Stimulated activated CD4-positive, alpha-beta T cell treated with anti-CD3 and anti-CD28 coated beads, Interleukin-1b, Interleukin-23, amount 100 ng/mL, for 1 hour (primary cell): ENCODE measurements around the gene FNBP1.
"Not testable (repeated sequence)": the region's sequence is repeated elsewhere in the genome, so short reads cannot be mapped to it uniquely, and the experiment has no call there.

ENCODE experiments used
- DNase-seq, 2 donors: peaks; one replicate each; pipeline ENCODE4 v3.0.0-alpha.2; 2020; ENCODE audit warnings: low read depth in 2 of 2

The FNBP1 gene

DNA sequence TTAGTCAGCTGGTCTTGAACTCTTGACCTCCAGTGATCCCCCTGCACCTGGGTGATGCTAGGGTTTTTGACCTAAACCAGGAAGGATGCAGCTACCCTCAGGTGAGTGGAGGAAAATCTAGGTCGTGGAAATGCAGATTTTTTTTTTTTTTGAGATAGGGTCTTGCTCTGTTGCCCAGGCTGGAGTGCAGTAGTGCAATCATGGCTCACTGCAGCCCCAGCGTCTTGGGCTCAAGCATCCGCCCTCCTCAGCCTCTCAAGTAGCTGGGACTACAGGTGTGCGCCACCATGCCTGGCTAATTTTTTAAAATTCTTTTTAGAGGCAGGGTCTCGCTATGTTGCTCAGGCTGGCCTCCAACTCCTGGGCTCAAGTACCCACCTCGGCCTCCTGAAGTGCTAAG lies 51.9 kb downstream of the FNBP1 start:
- DNase-seq = not testable (repeated sequence)

DNA sequence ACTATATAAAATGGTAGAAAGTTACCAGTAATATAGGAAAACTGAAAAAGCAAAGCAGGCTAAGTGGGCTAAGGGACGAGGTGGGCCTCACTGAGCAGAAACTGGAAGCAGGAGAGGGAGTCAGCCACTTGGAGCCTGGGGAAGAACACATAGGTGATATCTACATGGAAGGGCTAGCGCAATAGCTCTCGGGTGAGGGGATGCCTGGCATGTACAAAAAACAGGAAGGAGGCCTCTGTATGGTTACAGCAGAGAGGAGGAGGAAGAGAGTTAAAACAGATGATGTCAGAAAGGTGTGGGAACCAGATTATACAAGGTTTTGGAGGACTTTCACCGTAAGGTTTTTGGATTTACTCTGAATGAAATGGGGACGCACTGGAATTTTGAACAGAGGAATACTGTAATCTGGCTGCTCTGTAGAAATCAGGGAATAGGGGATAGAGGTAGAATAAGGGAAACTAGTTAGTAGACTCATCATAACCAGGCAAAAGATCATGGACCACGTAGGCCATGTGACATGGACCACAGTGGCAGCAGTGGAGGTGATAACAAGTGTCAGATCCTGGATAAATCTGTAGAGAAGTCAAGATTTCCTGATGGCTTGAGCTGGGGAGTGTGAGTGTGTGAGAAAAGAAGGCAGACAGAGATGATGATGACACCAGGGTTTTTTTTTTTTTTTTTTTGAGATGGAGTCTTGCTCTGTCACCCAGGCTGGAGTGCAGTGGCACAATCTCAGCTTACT lies 52.5 kb downstream of the FNBP1 start:
- DNase-seq = no peak

DNA sequence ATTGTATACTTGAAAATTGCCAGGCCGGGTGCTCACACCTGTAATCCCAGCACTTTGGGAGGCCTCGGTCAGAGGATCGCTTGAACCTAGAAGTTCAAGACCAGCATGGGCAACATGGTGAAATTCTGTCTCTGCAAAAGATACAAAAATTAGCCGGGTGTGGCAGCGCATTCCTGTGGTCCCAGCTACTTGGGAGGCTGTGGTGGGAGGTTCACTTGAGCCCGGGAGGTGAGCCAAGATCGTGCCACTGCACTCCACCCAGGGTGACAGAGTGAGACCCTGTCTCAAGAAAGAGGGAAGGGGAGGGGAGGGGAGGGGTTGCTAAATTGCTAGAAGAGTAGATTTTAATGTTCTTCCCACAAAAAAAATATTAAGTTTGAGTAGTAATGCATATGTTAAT lies 53.2 kb downstream of the FNBP1 start:
- DNase-seq = no peak

DNA sequence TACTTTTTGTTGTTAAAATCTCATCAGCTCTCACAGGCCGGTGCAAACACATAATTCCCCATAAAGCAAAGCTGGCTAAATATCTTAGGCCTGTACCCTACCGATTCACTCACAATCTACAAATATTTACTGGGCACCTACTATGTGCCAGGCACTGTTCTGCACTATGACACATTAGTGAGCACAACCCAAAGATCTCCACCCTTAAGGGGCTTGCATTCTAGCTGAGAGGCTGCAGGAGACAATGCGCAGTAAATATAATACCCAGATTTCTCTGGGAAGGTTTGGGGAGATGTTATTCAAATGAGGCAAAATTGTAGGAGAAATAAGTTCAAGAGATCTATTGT lies 53.7 kb downstream of the FNBP1 start:
- DNase-seq = no peak

DNA sequence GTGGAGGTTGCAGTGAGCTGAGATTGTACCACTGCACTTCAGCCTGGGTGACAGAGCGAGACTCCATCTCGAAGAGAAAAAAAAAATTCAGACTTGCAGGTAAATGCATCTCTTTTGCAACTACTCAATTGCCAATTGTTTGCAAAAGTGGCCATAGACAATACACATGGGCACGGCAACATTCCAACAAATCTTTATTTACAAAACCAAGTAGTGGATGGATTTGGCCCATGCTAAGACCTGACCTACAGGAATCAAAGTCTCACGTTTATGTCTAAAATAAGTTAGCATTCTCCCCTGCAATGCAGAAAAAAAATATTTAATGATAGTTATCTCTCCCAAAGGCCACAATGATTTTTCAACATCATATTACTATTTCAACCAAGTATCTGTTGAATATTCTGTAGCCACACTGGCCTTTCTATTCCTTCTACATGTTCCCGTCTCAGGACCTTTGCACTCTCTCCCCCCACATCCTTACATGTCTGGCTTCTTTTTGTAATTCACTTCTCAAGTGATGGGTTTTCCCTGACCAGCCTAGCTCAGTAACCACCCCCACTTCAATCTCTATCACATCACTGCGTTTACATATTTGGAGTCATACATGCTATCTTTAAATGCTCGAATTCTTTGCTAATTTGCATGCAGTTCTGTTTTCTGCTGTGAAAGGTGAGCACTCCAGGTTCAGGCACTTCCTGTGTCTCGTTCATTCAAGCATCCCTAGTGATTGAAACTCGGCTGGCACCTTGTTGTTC lies 54.2 kb downstream of the FNBP1 start:
- no peak for DNase-seq

DNA sequence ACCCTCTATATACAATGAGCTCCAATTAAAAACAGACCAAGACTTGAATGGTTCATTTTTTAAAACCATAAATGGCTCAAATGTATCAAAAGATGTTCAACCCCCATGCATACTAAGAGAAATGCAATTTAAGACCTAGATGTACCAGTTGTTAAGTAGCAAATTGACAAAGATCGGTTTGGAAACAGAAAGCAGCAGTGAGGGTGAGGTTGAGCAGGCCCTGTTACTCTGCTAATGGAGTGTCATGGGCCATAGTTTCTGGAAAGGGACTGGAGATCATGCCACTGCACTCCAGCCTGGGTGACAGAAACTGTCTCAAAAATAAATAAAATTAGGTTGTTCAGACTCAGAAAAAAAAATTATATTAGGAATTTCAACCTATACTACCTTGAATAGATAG lies 55.0 kb downstream of the FNBP1 start:
- DNase-seq = no peak

DNA sequence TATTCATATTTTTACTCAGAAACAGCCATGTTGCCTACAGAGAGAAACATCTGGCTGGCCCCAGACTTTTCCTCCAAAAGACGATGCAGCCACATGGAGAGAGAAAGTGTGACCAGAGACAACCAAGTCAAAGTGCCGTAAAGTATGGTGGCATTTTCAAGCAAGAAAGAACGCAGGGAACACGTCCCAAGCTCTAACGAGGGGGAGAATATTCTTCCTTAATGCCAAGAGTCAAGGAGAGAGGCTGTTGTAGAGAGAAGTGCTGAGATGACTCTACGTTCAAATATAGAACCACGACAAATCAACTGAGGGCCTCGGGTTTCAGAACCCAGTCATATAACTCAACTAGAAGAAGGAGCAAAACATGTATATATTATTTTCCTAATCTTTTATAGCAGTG lies 55.9 kb downstream of the FNBP1 start:
- no peak for DNase-seq

DNA sequence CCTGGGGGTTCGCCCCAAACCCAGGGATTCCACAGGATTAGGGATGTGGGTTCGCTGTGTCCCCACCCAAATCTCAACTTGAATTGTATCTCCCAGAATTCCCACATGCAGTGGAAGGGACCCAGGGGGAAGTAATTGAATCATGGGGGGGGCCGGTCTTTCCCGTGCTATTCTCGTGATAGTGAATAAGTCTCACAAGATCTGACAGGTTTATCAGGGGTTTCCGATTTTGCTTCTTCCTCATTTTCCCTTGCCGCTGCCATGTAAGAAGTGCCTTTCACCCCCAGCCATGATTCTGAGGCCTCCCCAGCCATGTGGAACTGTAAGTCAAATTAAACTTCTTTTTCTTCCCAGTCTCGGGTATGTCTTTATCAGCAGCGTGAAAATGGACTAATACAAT lies 58.4 kb downstream of the FNBP1 start:
- DNase-seq = not testable (repeated sequence)

DNA sequence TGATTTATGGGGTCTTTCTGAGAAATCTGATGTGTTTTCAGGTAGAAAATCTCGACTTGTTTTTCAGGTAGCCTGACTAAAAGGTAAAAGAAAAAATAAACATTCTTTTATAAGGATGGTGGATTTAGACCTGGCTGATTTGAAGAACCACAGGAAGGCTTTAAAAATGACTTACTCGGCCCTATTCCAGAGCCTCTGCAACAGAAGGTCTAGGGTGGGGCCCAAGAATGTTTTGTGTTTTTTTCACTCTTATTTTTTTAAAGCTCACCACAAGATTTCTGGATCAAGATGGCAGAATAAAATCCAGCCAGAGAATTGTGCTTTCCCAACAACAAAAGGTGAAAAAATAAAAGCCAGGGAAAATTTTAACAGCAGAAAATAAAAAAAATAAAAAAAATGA lies 59.1 kb downstream of the FNBP1 start:
- DNase-seq = no peak

DNA sequence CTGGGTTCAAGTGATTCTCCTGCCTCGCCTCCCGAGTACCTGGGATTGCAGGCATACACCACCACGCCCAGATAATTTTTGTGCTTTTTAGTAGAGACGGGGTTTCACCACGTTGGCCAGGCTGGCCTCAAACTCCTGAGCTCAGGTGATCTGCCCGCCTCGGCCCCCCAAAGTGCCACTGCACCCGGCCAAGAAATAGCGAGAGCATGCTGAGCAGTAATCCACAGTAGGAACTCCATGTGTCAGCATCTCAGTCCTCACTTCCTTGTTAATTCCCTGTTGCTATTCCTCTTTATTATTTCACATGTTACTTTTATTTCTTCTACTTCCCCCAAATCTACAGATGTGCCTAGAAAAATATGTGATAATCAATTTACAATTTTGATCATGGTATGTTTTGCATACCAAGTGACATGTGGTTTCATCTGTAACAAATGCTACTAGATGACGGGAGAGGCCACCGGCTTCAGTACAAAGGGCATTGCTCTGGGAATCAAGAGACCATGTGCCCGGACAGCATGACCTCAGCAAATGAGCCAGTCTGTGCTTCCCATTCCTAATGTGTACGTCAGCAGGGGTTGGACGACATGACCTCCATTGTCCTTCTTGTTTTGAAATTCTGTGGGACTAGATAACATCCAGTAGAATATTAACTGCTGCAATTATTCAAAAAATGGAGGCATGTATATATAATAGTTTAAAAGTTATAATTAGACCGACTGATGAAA lies 61.6 kb downstream of the FNBP1 start:
- no peak for DNase-seq

DNA sequence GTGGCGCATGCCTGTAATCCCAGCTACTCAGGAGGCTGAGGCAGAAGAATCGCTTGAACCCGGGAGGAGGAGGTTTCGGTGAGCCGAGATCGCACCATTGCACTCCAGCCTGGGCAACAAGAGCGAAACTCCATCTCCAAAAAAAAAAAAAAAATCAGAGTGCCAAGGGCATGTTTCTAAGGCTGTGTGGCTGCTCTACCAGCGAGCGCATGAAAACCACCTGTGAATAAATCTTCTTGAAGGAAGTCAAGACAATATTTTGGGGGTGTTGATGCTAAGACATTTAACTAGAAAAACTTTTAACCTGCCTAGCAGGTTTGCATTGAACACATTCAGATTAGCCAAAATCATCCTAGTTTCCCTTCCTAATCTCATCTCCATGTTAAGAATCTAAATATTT lies 62.8 kb downstream of the FNBP1 start:
- not testable (repeated sequence) for DNase-seq

DNA sequence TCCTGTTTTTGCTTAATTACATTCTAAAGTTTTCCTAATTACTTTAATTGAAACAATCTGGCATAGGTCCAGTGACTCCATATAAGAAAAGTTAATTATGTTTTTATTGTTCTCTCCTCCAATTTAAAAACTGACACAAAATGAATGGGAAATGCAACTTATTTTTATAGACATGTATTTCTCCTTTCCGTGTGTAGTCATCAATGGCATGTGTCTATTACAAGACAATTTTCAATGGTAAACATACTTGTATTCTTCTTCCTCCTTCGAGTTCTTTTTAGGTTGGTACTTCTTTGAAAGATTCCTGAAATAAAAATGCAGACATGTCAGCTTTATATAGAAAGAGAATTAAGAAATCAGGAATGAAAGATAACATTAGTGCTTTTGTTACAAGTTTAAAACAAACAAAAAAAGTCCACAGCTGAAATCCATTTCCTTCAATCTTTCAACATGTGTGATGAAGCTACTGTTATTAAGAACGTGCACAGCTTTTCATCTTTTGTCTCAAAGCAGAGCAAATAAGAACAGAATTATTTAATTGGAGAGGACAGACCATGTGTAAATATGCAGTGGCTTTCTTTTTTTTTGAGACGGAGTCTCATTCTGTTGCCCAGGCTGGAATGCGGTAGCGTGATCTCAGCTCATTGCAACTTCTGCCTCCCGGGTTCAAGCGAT lies 63.8 kb downstream of the FNBP1 start:
- DNase-seq = no peak

DNA sequence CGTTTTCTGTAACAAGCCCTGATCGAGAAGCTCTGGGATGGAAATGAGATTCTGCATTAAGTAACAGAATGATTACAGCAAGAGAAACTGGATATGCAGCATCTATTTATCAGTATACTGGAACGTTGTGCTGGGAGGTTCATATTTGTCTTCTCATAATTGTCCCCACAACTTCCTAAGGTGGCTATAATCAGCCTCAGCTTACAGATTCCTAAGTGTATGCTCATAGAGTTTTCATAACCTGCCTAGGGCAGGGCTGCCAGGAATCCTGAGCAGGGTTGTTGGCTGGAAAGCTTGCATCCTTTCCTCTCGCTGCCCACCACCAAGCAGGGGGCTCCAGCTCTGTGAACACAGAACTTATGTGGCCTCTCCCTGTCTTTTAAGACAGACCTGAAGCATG lies 70.2 kb downstream of the FNBP1 start:
- no peak for DNase-seq

DNA sequence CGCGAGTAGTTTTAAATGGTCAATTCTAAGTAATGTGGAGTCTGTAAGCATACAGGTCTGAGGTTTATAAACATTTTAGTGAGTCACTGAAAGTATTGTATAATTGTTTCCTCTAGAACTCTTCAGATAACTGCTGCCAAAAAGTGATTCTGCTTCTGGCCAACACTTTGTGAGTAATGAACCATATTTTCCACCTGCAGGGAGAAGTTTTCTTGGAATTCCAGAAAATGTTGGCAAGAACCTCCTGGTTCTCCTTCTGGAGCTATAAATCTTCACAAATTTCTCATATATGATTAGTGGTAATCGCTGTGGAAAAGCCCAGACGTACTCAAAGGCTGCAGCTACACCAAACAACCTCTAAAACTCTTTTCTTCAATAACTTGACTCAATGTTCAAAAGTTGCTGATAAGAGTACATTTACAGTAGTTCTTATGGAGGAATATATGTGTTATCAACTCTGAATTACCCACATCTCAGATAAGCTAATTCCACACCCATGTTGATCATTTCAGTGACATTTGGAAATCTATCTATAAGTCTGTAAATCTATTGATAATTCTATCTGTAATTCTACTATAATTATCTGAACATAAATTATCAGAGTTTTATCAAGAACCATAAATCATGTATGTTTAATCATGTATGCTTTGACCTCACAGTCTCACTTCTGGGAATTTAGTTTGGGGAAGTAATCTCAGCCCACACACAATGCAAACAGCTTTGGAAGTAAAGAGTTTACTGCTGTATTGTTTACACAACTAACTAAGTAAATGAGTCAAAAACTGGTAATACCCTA lies 74.1 kb downstream of the FNBP1 start:
- no peak for DNase-seq

DNA sequence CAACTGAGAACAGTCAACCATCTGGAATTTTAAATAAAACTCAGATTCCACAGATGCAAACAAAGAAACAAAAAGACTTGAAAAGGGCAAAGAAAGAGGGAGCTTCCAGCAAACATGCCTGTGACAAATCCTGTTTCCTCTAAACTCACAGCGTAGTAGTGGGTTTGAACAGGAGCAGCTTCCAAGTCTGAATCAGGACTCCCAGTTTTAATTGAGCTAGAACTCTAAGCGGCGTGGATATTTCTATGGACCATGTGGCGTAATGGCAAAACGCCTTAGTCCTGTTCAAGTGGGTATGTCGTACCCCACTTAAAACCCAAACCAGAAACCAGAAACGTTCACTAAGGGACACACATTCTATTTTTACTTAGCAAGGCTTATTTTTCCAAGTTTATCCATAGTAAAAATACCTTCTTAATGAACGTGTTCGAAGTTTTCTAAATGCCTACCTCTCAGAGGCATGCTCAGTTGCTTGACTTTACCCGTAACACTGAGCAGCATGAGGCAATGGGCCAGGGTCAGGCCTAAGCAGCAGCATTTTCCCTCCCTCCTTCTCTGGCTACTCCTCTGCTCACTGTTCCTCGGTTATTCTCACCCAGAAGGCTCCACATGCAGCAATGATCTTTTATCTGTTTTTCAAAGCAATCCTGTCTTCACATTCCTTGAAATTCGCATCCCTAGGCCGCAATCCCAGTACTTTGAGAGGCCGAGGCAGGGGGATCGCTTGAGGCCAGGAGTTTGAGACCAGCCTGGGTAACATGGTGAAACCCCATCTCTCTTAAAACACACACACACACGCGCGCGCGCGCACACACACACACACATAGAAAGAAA lies 77.9 kb downstream of the FNBP1 start:
- no peak for DNase-seq

DNA sequence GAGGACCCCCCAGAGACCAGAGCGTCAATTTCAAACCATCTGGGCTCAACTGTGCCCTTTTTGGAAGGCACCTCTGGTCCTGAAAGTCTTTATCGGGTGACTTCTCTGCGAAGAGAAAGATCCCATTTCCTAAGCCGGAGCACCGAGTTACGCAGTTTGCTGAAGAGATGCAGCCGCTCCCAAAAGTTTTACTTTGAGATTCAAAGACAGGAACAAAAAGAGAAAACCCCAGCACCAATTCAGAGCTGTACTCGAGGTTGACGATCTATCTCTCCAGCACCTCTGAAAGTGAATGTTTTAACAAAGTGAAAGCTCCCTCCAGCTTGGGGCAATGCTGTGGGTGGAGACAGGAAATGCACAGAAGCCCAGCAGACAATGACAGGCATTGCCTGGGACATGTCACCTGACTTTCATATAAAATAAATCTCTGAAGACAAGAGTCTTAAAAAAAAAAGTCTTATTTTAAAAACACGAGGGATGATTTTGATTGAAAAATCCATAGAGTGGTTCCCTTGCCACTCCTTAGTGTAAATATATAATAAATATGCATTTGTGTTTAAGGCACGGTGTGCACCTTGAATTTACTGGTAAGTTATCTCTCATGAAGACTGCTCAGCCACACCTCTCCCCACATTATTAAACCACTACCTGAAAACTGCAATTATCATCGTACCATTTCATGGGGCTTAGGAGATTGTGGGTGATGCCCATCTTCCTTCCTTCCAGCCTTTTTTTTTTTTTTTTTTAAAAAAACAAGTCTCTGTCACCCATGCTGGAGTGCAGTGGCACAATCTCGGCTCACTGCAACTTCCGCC lies 79.9 kb downstream of the FNBP1 start:
- peak; percentile 29 to 32 for DNase-seq

DNA sequence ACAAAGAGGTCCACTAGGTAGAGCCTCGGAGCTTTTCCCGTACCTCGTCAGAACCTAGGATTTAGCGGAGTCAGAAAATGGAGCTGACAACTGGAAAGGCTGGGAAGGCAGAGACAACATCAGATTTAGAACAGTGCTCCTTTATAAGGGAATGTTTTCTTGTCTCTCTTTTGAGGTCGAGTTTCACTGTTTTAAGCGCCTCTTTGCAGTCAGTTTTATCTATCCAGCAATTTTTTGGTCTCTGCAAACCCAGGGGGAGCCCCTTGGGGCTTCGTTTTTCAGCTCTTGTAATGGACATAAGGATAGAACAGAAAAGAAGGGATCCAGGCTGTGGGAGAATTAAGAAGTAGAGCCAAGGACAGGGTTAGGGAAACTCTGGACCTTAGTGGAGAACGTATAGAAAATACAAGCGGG lies 80.5 kb downstream of the FNBP1 start:
- no peak for DNase-seq

DNA sequence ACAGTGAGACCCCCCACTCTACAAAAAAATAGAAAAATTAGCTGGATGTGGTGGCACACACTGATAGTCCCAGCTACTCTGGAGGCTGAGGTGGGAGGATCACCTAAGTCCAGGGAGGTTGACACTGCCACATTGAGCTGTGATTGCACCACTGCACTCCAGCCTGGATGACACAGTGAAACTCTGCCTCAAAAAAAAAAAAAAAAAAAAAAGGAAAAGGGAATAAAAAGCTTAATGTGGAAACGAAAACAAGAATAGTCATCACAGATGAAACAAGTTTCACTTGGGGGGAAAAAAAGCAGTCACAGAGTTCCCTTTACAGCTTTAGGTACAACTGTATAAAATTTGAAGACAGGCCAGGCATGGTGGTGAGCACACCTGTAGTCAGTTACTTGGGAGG lies 84.2 kb downstream of the FNBP1 start:
- DNase-seq = no peak

DNA sequence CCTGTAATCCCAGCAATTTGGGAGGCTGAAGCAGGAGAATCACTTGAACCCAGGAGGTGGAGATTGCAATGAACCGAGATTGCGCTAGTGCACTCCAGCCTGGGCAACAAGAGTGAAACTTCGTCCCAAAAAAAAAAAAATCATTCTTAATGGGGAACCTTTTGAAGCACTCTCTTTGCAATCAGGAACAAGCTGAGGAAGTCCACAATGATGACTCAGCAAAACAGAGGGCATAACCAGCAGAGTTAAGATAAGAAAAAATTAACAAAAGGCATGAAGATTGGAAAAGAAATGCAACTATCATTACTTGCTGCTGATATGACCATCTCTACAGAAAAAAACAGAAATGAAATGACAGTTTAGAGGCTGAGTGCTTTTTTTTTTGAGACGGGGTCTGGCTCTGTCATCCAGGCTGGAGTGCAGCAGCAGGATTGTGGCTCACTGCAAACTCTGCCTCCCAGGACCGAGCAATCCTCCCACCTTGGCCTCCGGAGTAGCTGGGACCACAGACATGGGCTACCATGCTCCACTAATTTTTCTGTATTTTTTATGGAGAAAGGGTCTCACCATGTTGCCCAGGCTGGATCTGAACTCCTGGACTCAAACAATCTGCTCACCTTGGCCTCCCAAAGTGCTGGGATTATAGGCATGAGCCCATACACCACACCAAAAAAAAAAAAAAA lies 88.0 kb downstream of the FNBP1 start:
- no peak for DNase-seq
